Duodenal mucosa (tissue), 2 donors: Measurements from ENCODE around the gene SASH3.

ENCODE experiments used
- H3K27ac ChIP-seq: one replicate; pipeline ENCODE4 v1.7.0; 2013; ENCODE audit warnings: low read depth, low read length
- H3K27me3 ChIP-seq, 2 donors: one replicate each; pipeline ENCODE4 v1.7.0; 2013; ENCODE audit warnings: low read length in 2 of 2, control low read depth in 1 of 2; ENCODE audit not compliant: insufficient read depth in 2 of 2, control insufficient read depth in 1 of 2
- H3K36me3 ChIP-seq, 2 donors: one replicate each; pipeline ENCODE4 v1.7.0; 2013; ENCODE audit warnings: low read length in 2 of 2, control low read depth in 1 of 2; ENCODE audit not compliant: insufficient read depth in 2 of 2, control insufficient read depth in 1 of 2
- H3K4me1 ChIP-seq, 2 donors: one replicate each; pipeline ENCODE4 v1.7.0; 2013; ENCODE audit warnings: low read length in 2 of 2, control low read depth in 1 of 2; ENCODE audit not compliant: insufficient read depth in 2 of 2, control insufficient read depth in 1 of 2
- H3K4me3 ChIP-seq, 2 donors: one replicate each; pipeline ENCODE4 v1.7.0; 2013; ENCODE audit warnings: low read length in 2 of 2, low read depth in 1 of 2
- H3K9ac ChIP-seq, 2 donors: one replicate each; pipeline ENCODE4 v1.7.0; 2013; ENCODE audit warnings: low read length in 2 of 2, low read depth in 1 of 2
- H3K9me3 ChIP-seq, 2 donors: one replicate each; pipeline ENCODE4 v1.7.0; 2013; ENCODE audit warnings: low read length in 2 of 2, control low read depth in 1 of 2; ENCODE audit not compliant: control insufficient read depth in 1 of 2

SASH3 gene

GRCh38 chrX:129791961-129792570 lies 12.3 kb downstream of the SASH3 start:
- Histone ChIP-seq H3K36me3 (peaks cover 0 to 3% of the 10 kb centered on the region in 2 donors), H3K4me1 (no peaks in the 10 kb centered on the region), H3K27ac (no peak overlapping the region), H3K4me3 (no peak overlapping the region), H3K27me3 (no peaks in the 10 kb centered on the region), H3K9ac (no peak overlapping the region), H3K9me3 (no peaks in the 10 kb centered on the region)

- H3K4me3 ChIP-seq = no peak overlapping the region
- no peaks in the 10 kb centered on the region for H3K9me3 ChIP-seq
- no peaks in the 10 kb centered on the region for H3K4me1 ChIP-seq
- peaks cover 0 to 3% of the 10 kb centered on the region in 2 donors for H3K36me3 ChIP-seq
- no peaks in the 10 kb centered on the region for H3K27me3 ChIP-seq
- H3K27ac ChIP-seq = no peak overlapping the region
- no peak overlapping the region for H3K9ac ChIP-seq
Observed at GRCh38 chrX:129792586-129793291, 13.0 kb downstream of the SASH3 start.

GRCh38 chrX:129793604-129794191 lies 13.9 kb downstream of the SASH3 start:
- Histone ChIP-seq H3K27me3 (no peaks in the 10 kb centered on the region), H3K9me3 (no peaks in the 10 kb centered on the region), H3K36me3 (peaks cover 0 to 3% of the 10 kb centered on the region in 2 donors), H3K9ac (no peak overlapping the region), H3K4me1 (no peaks in the 10 kb centered on the region), H3K4me3 (no peak overlapping the region), H3K27ac (no peak overlapping the region)

- Histone ChIP-seq H3K36me3 (peaks cover 3% of the 10 kb centered on the region in 2 donors), H3K9me3 (no peaks in the 10 kb centered on the region), H3K27ac (no peak overlapping the region), H3K27me3 (no peaks in the 10 kb centered on the region), H3K4me1 (no peaks in the 10 kb centered on the region), H3K4me3 (no peak overlapping the region), H3K9ac (no peak overlapping the region)
Observed at GRCh38 chrX:129795584-129795983, 15.8 kb downstream of the SASH3 start.

GRCh38 chrX:129797251-129797906 lies 17.6 kb downstream of the SASH3 start:
- Histone ChIP-seq H3K27me3 (no peaks in the 10 kb centered on the region), H3K27ac (no peak overlapping the region), H3K9me3 (no peaks in the 10 kb centered on the region)

GRCh38 chrX:129798456-129798855 lies 18.7 kb downstream of the SASH3 start:
- Histone ChIP-seq H3K27me3 (no peaks in the 10 kb centered on the region), H3K9ac (no peak overlapping the region), H3K4me3 (no peak overlapping the region), H3K9me3 (no peaks in the 10 kb centered on the region), H3K36me3 (peaks cover under 1 to 4% of the 10 kb centered on the region in 2 donors), H3K27ac (no peak overlapping the region), H3K4me1 (no peaks in the 10 kb centered on the region)

More at GRCh38 chrX:129797251-129797906, 17.6 kb downstream of the SASH3 start:
- no peak overlapping the region for H3K4me3 ChIP-seq
- no peaks in the 10 kb centered on the region for H3K4me1 ChIP-seq
- H3K36me3 ChIP-seq = peaks cover 3% of the 10 kb centered on the region in 2 donors
- H3K9ac ChIP-seq = no peak overlapping the region

- Histone ChIP-seq H3K9ac (no peak overlapping the region), H3K27me3 (no peaks in the 10 kb centered on the region), H3K27ac (no peak overlapping the region), H3K4me1 (no peaks in the 10 kb centered on the region), H3K9me3 (no peaks in the 10 kb centered on the region), H3K36me3 (peaks cover 5 to 8% of the 10 kb centered on the region in 2 donors), H3K4me3 (no peak overlapping the region)
Observed at GRCh38 chrX:129798888-129799287, 19.1 kb downstream of the SASH3 start.

GRCh38 chrX:129800186-129800585 lies 20.4 kb downstream of the SASH3 start:
- H3K4me1 ChIP-seq = no peaks in the 10 kb centered on the region
- no peaks in the 10 kb centered on the region for H3K27me3 ChIP-seq
- H3K27ac ChIP-seq = no peak overlapping the region

GRCh38 chrX:129802863-129803262 lies 23.1 kb downstream of the SASH3 start:
- no peaks in the 10 kb centered on the region for H3K27me3 ChIP-seq
- H3K4me3 ChIP-seq = no peak overlapping the region
- H3K27ac ChIP-seq = no peak overlapping the region
- H3K4me1 ChIP-seq = no peaks in the 10 kb centered on the region
- no peak overlapping the region for H3K9ac ChIP-seq
- no peaks in the 10 kb centered on the region for H3K9me3 ChIP-seq
- peaks cover 10 to 14% of the 10 kb centered on the region in 2 donors for H3K36me3 ChIP-seq

More at GRCh38 chrX:129800186-129800585, 20.4 kb downstream of the SASH3 start:
- Histone ChIP-seq H3K36me3 (peaks cover 6 to 10% of the 10 kb centered on the region in 2 donors), H3K9me3 (no peaks in the 10 kb centered on the region), H3K9ac (no peak overlapping the region), H3K4me3 (no peak overlapping the region)

GRCh38 chrX:129804806-129805205 lies 25.1 kb downstream of the SASH3 start:
- Histone ChIP-seq H3K9ac (no peak overlapping the region), H3K9me3 (no peaks in the 10 kb centered on the region), H3K4me3 (no peak overlapping the region), H3K27ac (no peak overlapping the region), H3K27me3 (no peaks in the 10 kb centered on the region), H3K36me3 (peaks cover 8 to 21% of the 10 kb centered on the region in 2 donors), H3K4me1 (no peaks in the 10 kb centered on the region)
